Astrocyte (in vitro differentiated cells and primary cell): ENCODE measurements around the gene PBX1. TPM values are rescaled to one million over a fixed set of nuclear protein-coding genes. Genes with fewer than 3 reads are reported as not detected.
A peak's percentile ranks its signal among the peaks of the same experiment; 100 is the strongest.

Experiments
- DNase-seq: peaks from one replicate; pipeline ENCODE4 v3.0.0-alpha.2; 2010; ENCODE audit warnings: low read depth
- FAIRE-seq: peaks from 2 replicates; lab custom pipeline; 2011; peaks lifted over from hg19 to GRCh38; lab: Jason Lieb, UNC
- H2AFZ ChIP-seq: 2 replicates; pipeline ENCODE4 v1.6.0; 2012; ENCODE audit warnings: low read depth, low read length, inconsistent platforms
- H3K27ac ChIP-seq: 2 replicates; pipeline ENCODE4 v1.5.1; 2011; ENCODE audit warnings: low read depth, low read length, inconsistent platforms
- H3K27me3 ChIP-seq: 2 replicates; pipeline ENCODE4 v1.6.0; 2011; ENCODE audit warnings: low read length, inconsistent platforms; ENCODE audit not compliant: insufficient read depth
- H3K36me3 ChIP-seq: 2 replicates; pipeline ENCODE4 v1.5.1; 2011; ENCODE audit warnings: low read length, inconsistent platforms; ENCODE audit not compliant: insufficient read depth
- H3K4me1 ChIP-seq: 2 replicates; pipeline ENCODE4 v1.5.1; 2011; ENCODE audit warnings: low read length, inconsistent platforms; ENCODE audit not compliant: insufficient read depth
- H3K4me2 ChIP-seq: 2 replicates; pipeline ENCODE4 v1.6.0; 2012; ENCODE audit warnings: low read length, inconsistent platforms
- H3K4me3 ChIP-seq: 2 replicates; pipeline ENCODE4 v1.5.1; 2011; ENCODE audit warnings: low read depth, mild to moderate bottlenecking, low read length, inconsistent platforms; ENCODE audit not compliant: insufficient read depth
- H3K79me2 ChIP-seq: 2 replicates; pipeline ENCODE4 v1.6.0; 2012; ENCODE audit warnings: mild to moderate bottlenecking, low read length, inconsistent platforms; ENCODE audit not compliant: insufficient read depth
- H3K9ac ChIP-seq: 2 replicates; pipeline ENCODE4 v1.6.0; 2012; ENCODE audit warnings: mild to moderate bottlenecking, low read length, inconsistent platforms
- H3K9me3 ChIP-seq: 2 replicates; pipeline ENCODE4 v1.5.1; 2012; ENCODE audit warnings: low read depth, mild to moderate bottlenecking, low read length, inconsistent platforms; ENCODE audit not compliant: insufficient read depth
- H4K20me1 ChIP-seq: 2 replicates; pipeline ENCODE4 v1.6.0; 2012; ENCODE audit warnings: low read length, inconsistent platforms; ENCODE audit not compliant: insufficient read depth
- H3K27ac Mint-ChIP-seq: one replicate; pipeline ENCODE4 v1.8.0; 2021; ENCODE audit warnings: mild to moderate bottlenecking, mixed read lengths; ENCODE audit not compliant: unreplicated experiment
- H3K27me3 Mint-ChIP-seq: one replicate; pipeline ENCODE4 v1.8.0; 2021; ENCODE audit warnings: low read depth, mixed read lengths; ENCODE audit not compliant: unreplicated experiment
- H3K36me3 Mint-ChIP-seq: one replicate; pipeline ENCODE4 v1.8.0; 2021; ENCODE audit warnings: low read depth, mixed read lengths; ENCODE audit not compliant: unreplicated experiment
- H3K4me1 Mint-ChIP-seq: one replicate; pipeline ENCODE4 v1.8.0; 2021; ENCODE audit warnings: low read depth, mixed read lengths; ENCODE audit not compliant: unreplicated experiment
- H3K4me3 Mint-ChIP-seq: one replicate; pipeline ENCODE4 v1.8.0; 2021; ENCODE audit warnings: mild to moderate bottlenecking, moderate library complexity, mixed read lengths; ENCODE audit not compliant: unreplicated experiment
- H3K9me3 Mint-ChIP-seq: one replicate; pipeline ENCODE4 v1.8.0; 2021; ENCODE audit warnings: mild to moderate bottlenecking, mixed read lengths; ENCODE audit not compliant: unreplicated experiment
- EZH2 ChIP-seq: IDR thresholded peaks from 2 replicates; pipeline ENCODE4 v1.6.1; 2012; ENCODE audit warnings: mild to moderate bottlenecking, low read length, inconsistent platforms; ENCODE audit not compliant: insufficient read depth
- total RNA-seq: library from RNA; stranded (reverse); gene quantifications from 2 replicates; pipeline ENCODE4 v1.2.1, GENCODE V29; 2021
- TF ChIP-seq, protein P1 (sequence below): IDR thresholded peaks from 2 replicates; pipeline ENCODE4 v1.5.1; 2011; ENCODE audit warnings: low read depth, mild to moderate bottlenecking, inconsistent platforms, low read length, moderate library complexity; ENCODE audit not compliant: insufficient read depth

PBX1 gene
- total RNA-seq, 1 donor from 2014 or later = 37.2 TPM

DNA sequence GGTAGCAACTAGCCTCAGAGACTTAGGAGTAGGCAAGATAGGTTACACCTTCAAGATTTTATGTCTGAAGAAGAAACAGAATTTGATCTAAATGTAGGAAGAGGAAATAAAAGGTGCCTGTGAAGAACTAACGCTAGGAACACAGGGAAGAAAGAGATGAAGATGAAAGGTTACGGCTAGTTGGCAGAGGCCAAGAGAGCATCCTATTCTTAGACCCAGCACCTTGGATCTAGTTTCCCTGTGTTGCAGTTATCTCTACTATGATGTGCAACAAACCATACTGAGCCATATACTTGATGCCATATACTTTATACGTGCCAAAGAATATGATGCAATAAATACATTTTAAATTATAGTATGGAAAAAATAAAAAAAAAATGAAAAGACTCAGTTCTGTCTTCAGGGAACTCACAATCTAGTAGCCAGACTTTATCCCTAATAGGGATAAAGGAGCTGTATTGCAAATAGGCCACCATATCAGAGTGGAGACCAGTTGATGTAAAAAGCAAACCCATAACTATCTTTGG lies 181.1 kb downstream of the PBX1 start:
- H2AFZ ChIP-seq = no peak overlapping the region
- no peak overlapping the region for H3K27ac ChIP-seq
- no peaks in the 10 kb centered on the region for H4K20me1 ChIP-seq
- peaks cover 16% of the 10 kb centered on the region for H3K4me1 Mint-ChIP-seq
- no peak for DNase-seq
- TF ChIP-seq EZH2 = no peak
- TF ChIP-seq, protein P1, sequence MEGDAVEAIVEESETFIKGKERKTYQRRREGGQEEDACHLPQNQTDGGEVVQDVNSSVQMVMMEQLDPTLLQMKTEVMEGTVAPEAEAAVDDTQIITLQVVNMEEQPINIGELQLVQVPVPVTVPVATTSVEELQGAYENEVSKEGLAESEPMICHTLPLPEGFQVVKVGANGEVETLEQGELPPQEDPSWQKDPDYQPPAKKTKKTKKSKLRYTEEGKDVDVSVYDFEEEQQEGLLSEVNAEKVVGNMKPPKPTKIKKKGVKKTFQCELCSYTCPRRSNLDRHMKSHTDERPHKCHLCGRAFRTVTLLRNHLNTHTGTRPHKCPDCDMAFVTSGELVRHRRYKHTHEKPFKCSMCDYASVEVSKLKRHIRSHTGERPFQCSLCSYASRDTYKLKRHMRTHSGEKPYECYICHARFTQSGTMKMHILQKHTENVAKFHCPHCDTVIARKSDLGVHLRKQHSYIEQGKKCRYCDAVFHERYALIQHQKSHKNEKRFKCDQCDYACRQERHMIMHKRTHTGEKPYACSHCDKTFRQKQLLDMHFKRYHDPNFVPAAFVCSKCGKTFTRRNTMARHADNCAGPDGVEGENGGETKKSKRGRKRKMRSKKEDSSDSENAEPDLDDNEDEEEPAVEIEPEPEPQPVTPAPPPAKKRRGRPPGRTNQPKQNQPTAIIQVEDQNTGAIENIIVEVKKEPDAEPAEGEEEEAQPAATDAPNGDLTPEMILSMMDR = no peak
- no peaks in the 10 kb centered on the region for H3K27me3 Mint-ChIP-seq
- no peak overlapping the region for H3K4me3 Mint-ChIP-seq
- H3K36me3 ChIP-seq = no peaks in the 10 kb centered on the region
- H3K27ac Mint-ChIP-seq = no peak overlapping the region
- no peak for FAIRE-seq
- peaks cover 8% of the 10 kb centered on the region for H3K4me1 ChIP-seq
- no peaks in the 10 kb centered on the region for H3K79me2 ChIP-seq
- H3K9ac ChIP-seq = no peak overlapping the region
- no peaks in the 10 kb centered on the region for H3K27me3 ChIP-seq
- H3K4me2 ChIP-seq = no peak overlapping the region
- H3K4me3 ChIP-seq = no peak overlapping the region
- no peaks in the 10 kb centered on the region for H3K9me3 ChIP-seq
- no peaks in the 10 kb centered on the region for H3K36me3 Mint-ChIP-seq
- H3K9me3 Mint-ChIP-seq = no peaks in the 10 kb centered on the region

DNA sequence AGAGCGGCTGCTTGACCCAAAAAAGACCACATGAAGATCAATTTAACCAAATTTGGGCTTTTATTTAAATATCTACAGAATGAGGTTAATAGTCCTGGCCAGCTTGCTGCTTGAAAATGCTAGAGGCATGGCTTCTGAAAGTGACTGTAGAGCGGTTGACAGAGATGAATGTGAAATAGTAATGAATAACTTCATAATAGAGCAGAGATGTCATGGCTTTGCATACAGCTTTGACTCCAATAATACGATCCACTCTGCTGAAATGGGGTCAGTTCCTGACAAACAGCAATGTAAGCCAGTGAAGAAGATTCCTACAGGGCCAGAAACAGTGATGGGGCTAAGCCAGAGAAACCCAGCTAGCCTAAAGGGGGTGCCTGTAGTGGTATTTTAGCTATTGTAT lies 183.8 kb downstream of the PBX1 start:
- no peak for FAIRE-seq
- no peaks in the 10 kb centered on the region for H3K27me3 ChIP-seq
- TF ChIP-seq, protein P1 = no peak
- no peak for TF ChIP-seq EZH2
- Mint-ChIP-seq H3K4me1 (peaks cover under 1% of the 10 kb centered on the region), H3K36me3 (no peaks in the 10 kb centered on the region), H3K9me3 (no peaks in the 10 kb centered on the region), H3K27ac (no peak overlapping the region), H3K4me3 (no peak overlapping the region), H3K27me3 (no peaks in the 10 kb centered on the region)
- H3K9ac ChIP-seq = no peak overlapping the region
- no peaks in the 10 kb centered on the region for H3K79me2 ChIP-seq
- no peak overlapping the region for H2AFZ ChIP-seq
- H3K36me3 ChIP-seq = no peaks in the 10 kb centered on the region
- H3K4me3 ChIP-seq = no peak overlapping the region
- H3K4me1 ChIP-seq = peaks cover 3% of the 10 kb centered on the region
- no peaks in the 10 kb centered on the region for H3K9me3 ChIP-seq
- no peak overlapping the region for H3K4me2 ChIP-seq
- no peaks in the 10 kb centered on the region for H4K20me1 ChIP-seq
- no peak overlapping the region for H3K27ac ChIP-seq
- DNase-seq = no peak

DNA sequence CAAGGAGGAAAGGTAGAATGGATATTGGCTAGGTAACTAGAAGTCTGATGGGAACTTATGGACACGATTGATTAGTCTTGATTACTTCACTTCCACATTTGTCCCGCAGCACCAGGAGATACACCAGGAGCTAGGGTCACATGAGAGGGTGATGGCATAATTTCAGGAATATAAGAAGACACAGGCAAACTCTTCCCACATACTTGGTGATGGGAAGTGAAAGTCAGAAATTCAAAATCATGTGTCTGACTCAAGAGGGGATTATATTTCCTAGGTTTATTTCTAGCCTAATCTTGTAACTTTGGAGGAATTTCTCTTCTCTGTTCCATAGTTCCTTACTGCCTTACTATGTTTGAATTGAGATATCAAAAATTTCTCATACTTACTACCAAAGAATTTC lies 185.0 kb downstream of the PBX1 start:
- Histone ChIP-seq H2AFZ (no peak overlapping the region), H3K27me3 (no peaks in the 10 kb centered on the region), H3K4me3 (no peak overlapping the region), H4K20me1 (no peaks in the 10 kb centered on the region), H3K9me3 (no peaks in the 10 kb centered on the region), H3K27ac (no peak overlapping the region), H3K9ac (no peak overlapping the region), H3K36me3 (no peaks in the 10 kb centered on the region), H3K4me2 (no peak overlapping the region), H3K4me1 (peaks cover 15% of the 10 kb centered on the region), H3K79me2 (no peaks in the 10 kb centered on the region)
- Mint-ChIP-seq H3K4me1 (peaks cover 11% of the 10 kb centered on the region), H3K27me3 (no peaks in the 10 kb centered on the region), H3K27ac (no peak overlapping the region), H3K9me3 (no peaks in the 10 kb centered on the region), H3K36me3 (no peaks in the 10 kb centered on the region), H3K4me3 (no peak overlapping the region)
- FAIRE-seq = peak; percentile 26
- TF ChIP-seq, protein P1 = no peak
- no peak for TF ChIP-seq EZH2
- no peak for DNase-seq
